ENCODE data around the gene SLC22A23. TPM values are rescaled to one million over a fixed set of nuclear protein-coding genes. Genes with fewer than 3 reads are reported as not detected.

SLC22A23 gene
- total RNA-seq, 1 donor from 2014 or later = 5.7 TPM

DNA sequence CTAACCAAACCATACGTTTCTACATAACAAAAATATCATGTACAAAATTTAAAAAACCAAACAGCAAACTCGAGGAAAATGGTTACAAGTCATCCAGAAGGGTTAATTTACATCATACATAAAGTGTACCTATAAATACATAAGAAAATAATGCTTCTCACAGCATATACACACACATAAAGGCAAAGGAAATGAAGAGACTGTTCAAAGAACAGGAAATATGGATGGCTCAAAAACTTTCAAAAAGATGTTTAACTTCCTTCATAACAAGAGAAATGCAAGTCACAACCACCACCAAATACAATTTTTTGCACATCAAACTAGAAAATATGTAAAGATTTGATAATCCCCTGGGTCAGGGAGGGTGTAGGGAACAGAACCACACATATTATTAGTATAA, 7.5 kb downstream of the SLC22A23 start:
- no peaks in the 10 kb centered on the region for H3K36me3 Mint-ChIP-seq (ENCODE audit: low read depth, unreplicated experiment)
- H3K36me3 ChIP-seq (ENCODE audit: insufficient read depth, low read length) = no peaks in the 10 kb centered on the region
- H3K27me3 Mint-ChIP-seq (ENCODE audit: low read depth, unreplicated experiment) = peaks cover 2% of the 10 kb centered on the region
- H3K4me1 ChIP-seq (ENCODE audit: insufficient read depth, low read length) = peaks cover under 1% of the 10 kb centered on the region
- peaks cover 14% of the 10 kb centered on the region for H4K20me1 ChIP-seq (ENCODE audit: insufficient read depth, low read length)
- H3K9ac ChIP-seq (ENCODE audit: low read length) = no peak overlapping the region
- H3K9me3 Mint-ChIP-seq (ENCODE audit: unreplicated experiment) = no peaks in the 10 kb centered on the region
- H3K79me2 ChIP-seq (ENCODE audit: insufficient read depth, low read length) = peaks cover 36% of the 10 kb centered on the region
- peaks cover 6% of the 10 kb centered on the region for H3K4me1 Mint-ChIP-seq (ENCODE audit: low read depth, unreplicated experiment)
- TF ChIP-seq, protein P1, sequence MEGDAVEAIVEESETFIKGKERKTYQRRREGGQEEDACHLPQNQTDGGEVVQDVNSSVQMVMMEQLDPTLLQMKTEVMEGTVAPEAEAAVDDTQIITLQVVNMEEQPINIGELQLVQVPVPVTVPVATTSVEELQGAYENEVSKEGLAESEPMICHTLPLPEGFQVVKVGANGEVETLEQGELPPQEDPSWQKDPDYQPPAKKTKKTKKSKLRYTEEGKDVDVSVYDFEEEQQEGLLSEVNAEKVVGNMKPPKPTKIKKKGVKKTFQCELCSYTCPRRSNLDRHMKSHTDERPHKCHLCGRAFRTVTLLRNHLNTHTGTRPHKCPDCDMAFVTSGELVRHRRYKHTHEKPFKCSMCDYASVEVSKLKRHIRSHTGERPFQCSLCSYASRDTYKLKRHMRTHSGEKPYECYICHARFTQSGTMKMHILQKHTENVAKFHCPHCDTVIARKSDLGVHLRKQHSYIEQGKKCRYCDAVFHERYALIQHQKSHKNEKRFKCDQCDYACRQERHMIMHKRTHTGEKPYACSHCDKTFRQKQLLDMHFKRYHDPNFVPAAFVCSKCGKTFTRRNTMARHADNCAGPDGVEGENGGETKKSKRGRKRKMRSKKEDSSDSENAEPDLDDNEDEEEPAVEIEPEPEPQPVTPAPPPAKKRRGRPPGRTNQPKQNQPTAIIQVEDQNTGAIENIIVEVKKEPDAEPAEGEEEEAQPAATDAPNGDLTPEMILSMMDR (IDR thresholded peaks at IDR 0.05; ENCODE audit: insufficient read depth, low read depth, low read length) = no peak
- no peak for TF ChIP-seq EZH2 (IDR thresholded peaks at IDR 0.05; ENCODE audit: insufficient read depth, low read length)
- FAIRE-seq (no peak), DNase-seq (ENCODE audit: low read depth) (no peak)
- no peak overlapping the region for H3K4me3 ChIP-seq (ENCODE audit: insufficient read depth, low read depth, low read length)
- peaks cover 2% of the 10 kb centered on the region for H3K27me3 ChIP-seq (ENCODE audit: insufficient read depth, low read length)
- no peak overlapping the region for H3K27ac Mint-ChIP-seq (ENCODE audit: unreplicated experiment)
- H3K4me2 ChIP-seq (ENCODE audit: low read length) = no peak overlapping the region
- H2AFZ ChIP-seq (ENCODE audit: low read depth, low read length) = no peak overlapping the region
- H3K4me3 Mint-ChIP-seq (ENCODE audit: unreplicated experiment) = no peak overlapping the region
- H3K9me3 ChIP-seq (ENCODE audit: insufficient read depth, low read depth, low read length) = no peaks in the 10 kb centered on the region
- no peak overlapping the region for H3K27ac ChIP-seq (ENCODE audit: low read depth, low read length)

DNA sequence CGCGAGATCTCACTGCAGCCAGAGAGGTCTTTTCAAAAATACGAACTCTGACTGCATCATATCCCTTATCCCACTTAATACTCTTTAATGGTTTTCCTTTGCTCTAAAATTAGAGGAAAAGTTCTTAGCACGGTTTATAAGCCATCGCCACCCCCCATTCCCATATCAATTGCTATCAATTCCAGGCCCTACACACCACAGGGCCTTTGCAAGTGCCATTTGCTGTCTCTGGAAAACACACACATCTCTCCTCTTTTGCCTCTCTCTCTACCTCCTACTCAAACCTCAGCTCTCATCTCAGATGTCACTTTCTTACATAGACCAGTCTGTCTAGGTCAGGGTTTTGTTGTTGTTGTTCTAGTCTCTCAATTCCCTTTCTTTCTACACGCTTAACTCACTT, 9.8 kb downstream of the SLC22A23 start:
- Mint-ChIP-seq H3K27ac (ENCODE audit: unreplicated experiment) (no peak overlapping the region), H3K9me3 (ENCODE audit: unreplicated experiment) (no peaks in the 10 kb centered on the region), H3K4me1 (ENCODE audit: low read depth, unreplicated experiment) (peaks cover 17% of the 10 kb centered on the region), H3K27me3 (ENCODE audit: low read depth, unreplicated experiment) (peaks cover 5% of the 10 kb centered on the region), H3K36me3 (ENCODE audit: low read depth, unreplicated experiment) (no peaks in the 10 kb centered on the region), H3K4me3 (ENCODE audit: unreplicated experiment) (no peak overlapping the region)
- Histone ChIP-seq H3K4me3 (ENCODE audit: insufficient read depth, low read depth, low read length) (no peak overlapping the region), H3K9ac (ENCODE audit: low read length) (no peak overlapping the region), H3K36me3 (ENCODE audit: insufficient read depth, low read length) (no peaks in the 10 kb centered on the region), H3K27ac (ENCODE audit: low read depth, low read length) (no peak overlapping the region), H3K4me1 (ENCODE audit: insufficient read depth, low read length) (peaks cover 4% of the 10 kb centered on the region), H3K79me2 (ENCODE audit: insufficient read depth, low read length) (peaks cover 18% of the 10 kb centered on the region), H3K9me3 (ENCODE audit: insufficient read depth, low read depth, low read length) (no peaks in the 10 kb centered on the region), H3K27me3 (ENCODE audit: insufficient read depth, low read length) (no peaks in the 10 kb centered on the region), H4K20me1 (ENCODE audit: insufficient read depth, low read length) (peaks cover 9% of the 10 kb centered on the region), H3K4me2 (ENCODE audit: low read length) (no peak overlapping the region), H2AFZ (ENCODE audit: low read depth, low read length) (no peak overlapping the region)
- TF ChIP-seq EZH2 (IDR thresholded peaks at IDR 0.05; ENCODE audit: insufficient read depth, low read length) = no peak
- FAIRE-seq = no peak
- no peak for DNase-seq (ENCODE audit: low read depth)

DNA sequence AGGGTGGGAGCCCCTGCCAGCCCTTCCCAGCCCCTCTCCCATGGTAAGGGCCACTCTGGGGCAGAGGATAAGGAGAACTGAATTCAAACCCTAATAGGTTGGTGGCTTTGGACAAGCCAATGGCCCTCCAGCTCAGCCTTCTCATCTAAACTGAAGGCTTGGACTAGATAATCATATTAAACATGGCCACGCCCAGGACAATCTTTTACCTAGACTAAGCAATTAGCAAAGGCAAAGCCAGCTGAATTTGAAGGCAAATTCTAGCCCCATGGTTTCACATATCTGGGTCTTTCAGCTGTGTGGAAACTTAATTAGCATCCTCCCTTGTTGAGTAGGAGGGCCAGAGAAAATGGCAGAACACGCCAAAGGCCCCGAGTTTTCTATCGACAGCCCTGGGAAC, 10.7 kb downstream of the SLC22A23 start:
- H3K4me1 Mint-ChIP-seq (ENCODE audit: low read depth, unreplicated experiment) = peaks cover 13% of the 10 kb centered on the region
- TF ChIP-seq EZH2 (IDR thresholded peaks at IDR 0.05; ENCODE audit: insufficient read depth, low read length) = no peak
- TF ChIP-seq, protein P1 (IDR thresholded peaks at IDR 0.05; ENCODE audit: insufficient read depth, low read depth, low read length) = no peak
- DNase-seq (ENCODE audit: low read depth) (no peak), FAIRE-seq (no peak)
- H4K20me1 ChIP-seq (ENCODE audit: insufficient read depth, low read length) = peaks cover 8% of the 10 kb centered on the region
- H3K4me2 ChIP-seq (ENCODE audit: low read length) = no peak overlapping the region
- peaks cover 4% of the 10 kb centered on the region for H3K4me1 ChIP-seq (ENCODE audit: insufficient read depth, low read length)
- H3K9ac ChIP-seq (ENCODE audit: low read length) = no peak overlapping the region
- H2AFZ ChIP-seq (ENCODE audit: low read depth, low read length) = no peak overlapping the region
- no peak overlapping the region for H3K27ac ChIP-seq (ENCODE audit: low read depth, low read length)
- H3K27me3 ChIP-seq (ENCODE audit: insufficient read depth, low read length) = no peaks in the 10 kb centered on the region
- H3K4me3 ChIP-seq (ENCODE audit: insufficient read depth, low read depth, low read length) = no peak overlapping the region
- H3K36me3 Mint-ChIP-seq (ENCODE audit: low read depth, unreplicated experiment) = peaks cover 2% of the 10 kb centered on the region
- no peak overlapping the region for H3K27ac Mint-ChIP-seq (ENCODE audit: unreplicated experiment)
- no peak overlapping the region for H3K4me3 Mint-ChIP-seq (ENCODE audit: unreplicated experiment)
- H3K27me3 Mint-ChIP-seq (ENCODE audit: low read depth, unreplicated experiment) = peaks cover 8% of the 10 kb centered on the region
- H3K36me3 ChIP-seq (ENCODE audit: insufficient read depth, low read length) = no peaks in the 10 kb centered on the region
- H3K79me2 ChIP-seq (ENCODE audit: insufficient read depth, low read length) = peaks cover 22% of the 10 kb centered on the region
- H3K9me3 ChIP-seq (ENCODE audit: insufficient read depth, low read depth, low read length) = no peaks in the 10 kb centered on the region
- H3K9me3 Mint-ChIP-seq (ENCODE audit: unreplicated experiment) = no peaks in the 10 kb centered on the region
